ENCODE data around the gene ETFBKMT.
"Not testable (repeated sequence)": the region's sequence is repeated elsewhere in the genome, so short reads cannot be mapped to it uniquely, and the experiment has no call there.

Gene ETFBKMT

GRCh38 chr12:31664038-31664437, 4.5 kb downstream of the ETFBKMT start:
- no peak for DNase-seq (ENCODE audit: low read depth, low spot score)
- TF ChIP-seq, protein P1, sequence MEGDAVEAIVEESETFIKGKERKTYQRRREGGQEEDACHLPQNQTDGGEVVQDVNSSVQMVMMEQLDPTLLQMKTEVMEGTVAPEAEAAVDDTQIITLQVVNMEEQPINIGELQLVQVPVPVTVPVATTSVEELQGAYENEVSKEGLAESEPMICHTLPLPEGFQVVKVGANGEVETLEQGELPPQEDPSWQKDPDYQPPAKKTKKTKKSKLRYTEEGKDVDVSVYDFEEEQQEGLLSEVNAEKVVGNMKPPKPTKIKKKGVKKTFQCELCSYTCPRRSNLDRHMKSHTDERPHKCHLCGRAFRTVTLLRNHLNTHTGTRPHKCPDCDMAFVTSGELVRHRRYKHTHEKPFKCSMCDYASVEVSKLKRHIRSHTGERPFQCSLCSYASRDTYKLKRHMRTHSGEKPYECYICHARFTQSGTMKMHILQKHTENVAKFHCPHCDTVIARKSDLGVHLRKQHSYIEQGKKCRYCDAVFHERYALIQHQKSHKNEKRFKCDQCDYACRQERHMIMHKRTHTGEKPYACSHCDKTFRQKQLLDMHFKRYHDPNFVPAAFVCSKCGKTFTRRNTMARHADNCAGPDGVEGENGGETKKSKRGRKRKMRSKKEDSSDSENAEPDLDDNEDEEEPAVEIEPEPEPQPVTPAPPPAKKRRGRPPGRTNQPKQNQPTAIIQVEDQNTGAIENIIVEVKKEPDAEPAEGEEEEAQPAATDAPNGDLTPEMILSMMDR (IDR thresholded peaks at IDR 0.05; ENCODE audit: low read depth, low read length): no peak
- in situ Hi-C loops (cut with HindIII; ENCODE audit: low sequenced_read_pairs): no loop called here
- no peak overlapping the region for H3K4me3 ChIP-seq (ENCODE audit: low read depth, low read length)

DNA sequence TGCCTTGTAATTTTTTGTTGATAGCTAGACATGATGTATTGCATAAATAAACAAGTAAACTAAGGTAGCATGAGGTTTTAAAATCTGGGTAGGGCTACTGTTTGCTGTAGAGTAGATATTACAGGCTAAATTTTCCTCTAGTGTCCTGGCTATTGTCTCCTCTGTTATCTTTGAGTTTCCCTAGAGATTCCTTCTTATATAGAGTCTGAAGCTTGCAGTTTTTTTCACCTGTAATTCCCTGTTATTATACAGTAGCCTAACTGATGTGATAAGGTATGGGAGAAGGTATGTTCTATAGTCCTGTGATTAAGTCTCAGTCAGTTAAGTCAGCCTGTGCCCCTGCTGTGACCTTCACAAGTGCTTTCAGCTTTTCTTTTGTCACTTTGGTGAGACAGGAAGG, 9.5 kb downstream of the ETFBKMT start:
- in situ Hi-C loops (cut with HindIII; ENCODE audit: low sequenced_read_pairs): no loop called here
- DNase-seq (ENCODE audit: low read depth, low spot score): no peak
- TF ChIP-seq, protein P1 (IDR thresholded peaks at IDR 0.05; ENCODE audit: low read depth, low read length): no peak
- no peak overlapping the region for H3K4me3 ChIP-seq (ENCODE audit: low read depth, low read length)

- H3K4me3 ChIP-seq (ENCODE audit: low read depth, low read length); DNase-seq (ENCODE audit: low read depth, low spot score); in situ Hi-C loops (cut with HindIII; ENCODE audit: low sequenced_read_pairs): not testable (repeated sequence)
Observed at GRCh38 chr12:31669582-31669981, 10.1 kb downstream of the ETFBKMT start.

DNA sequence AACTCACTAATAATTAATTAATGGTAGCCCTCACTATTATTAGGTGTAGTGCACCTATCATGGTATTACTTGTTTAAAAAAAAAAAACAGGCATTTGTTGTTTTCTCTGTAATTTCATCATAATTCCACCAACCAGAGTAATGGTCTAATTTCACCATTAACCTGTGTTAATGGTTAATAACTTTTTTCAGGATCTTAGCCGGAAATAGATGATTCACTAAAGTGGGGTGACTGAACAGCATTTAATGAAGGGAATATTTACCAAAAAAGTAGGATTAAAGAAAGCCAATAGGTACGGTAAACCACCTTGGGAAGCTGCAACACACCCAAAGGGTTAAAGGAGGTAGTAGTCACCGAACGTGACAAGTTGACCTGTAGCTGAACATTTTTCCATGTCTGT, 13.0 kb downstream of the ETFBKMT start:
- TF ChIP-seq, protein P1 (IDR thresholded peaks at IDR 0.05; ENCODE audit: low read depth, low read length): no peak
- no peak overlapping the region for H3K4me3 ChIP-seq (ENCODE audit: low read depth, low read length)
- in situ Hi-C loops (cut with HindIII; ENCODE audit: low sequenced_read_pairs): no loop called here
- no peak for DNase-seq (ENCODE audit: low read depth, low spot score)

GRCh38 chr12:31682136-31682962, 22.9 kb downstream of the ETFBKMT start:
- TF ChIP-seq, protein P1 (IDR thresholded peaks at IDR 0.05; ENCODE audit: low read depth, low read length): peak; percentile 71
- in situ Hi-C loops (cut with HindIII; ENCODE audit: low sequenced_read_pairs): no loop called here
- no peak overlapping the region for H3K4me3 ChIP-seq (ENCODE audit: low read depth, low read length)
- peak; percentile 86 for DNase-seq (ENCODE audit: low read depth, low spot score)

DNA sequence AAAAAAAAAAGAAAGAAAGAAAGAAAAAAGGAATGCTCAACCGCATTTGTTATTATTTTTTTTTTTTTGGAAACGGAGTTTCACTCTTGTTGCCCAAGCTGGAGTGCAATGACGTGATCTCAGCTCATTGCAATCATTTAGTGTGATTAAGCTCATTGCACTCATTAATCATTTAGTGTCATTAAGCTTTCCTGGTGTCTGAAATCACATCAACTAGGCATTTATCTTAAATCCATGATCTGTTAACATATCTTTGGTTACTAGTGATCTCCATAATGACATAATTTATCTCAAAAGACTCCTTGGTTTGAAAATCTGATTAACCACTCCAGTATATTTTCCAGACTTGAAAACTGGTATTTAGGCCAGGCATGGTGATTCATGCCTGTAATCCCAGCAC, 26.3 kb downstream of the ETFBKMT start:
- TF ChIP-seq, protein P1 (IDR thresholded peaks at IDR 0.05; ENCODE audit: low read depth, low read length): no peak
- H3K4me3 ChIP-seq (ENCODE audit: low read depth, low read length): no peak overlapping the region
- no peak for DNase-seq (ENCODE audit: low read depth, low spot score)
- in situ Hi-C loops (cut with HindIII; ENCODE audit: low sequenced_read_pairs): no loop called here

DNA sequence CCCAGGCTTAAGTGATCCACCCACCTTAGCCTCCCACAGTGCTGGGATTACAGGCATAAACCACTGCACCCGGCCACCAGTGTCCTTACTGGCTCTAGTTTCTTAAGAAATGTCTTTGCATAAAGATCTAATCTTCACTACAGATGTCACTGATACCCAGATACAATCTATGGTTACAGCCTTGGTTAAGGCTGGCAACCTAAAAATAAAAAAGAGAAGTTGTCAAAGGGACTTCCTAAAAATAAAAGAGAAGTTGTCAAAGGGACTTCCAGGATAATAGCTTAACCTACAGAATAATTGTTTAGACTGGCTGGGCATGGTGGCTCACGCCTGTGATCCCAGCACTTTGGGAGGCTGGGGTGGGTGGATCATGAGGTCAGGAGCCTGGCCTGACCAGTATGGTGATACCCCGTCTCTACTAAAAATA, 27.6 kb downstream of the ETFBKMT start:
- H3K4me3 ChIP-seq (ENCODE audit: low read depth, low read length): no peak overlapping the region
- TF ChIP-seq, protein P1 (IDR thresholded peaks at IDR 0.05; ENCODE audit: low read depth, low read length): no peak
- no peak for DNase-seq (ENCODE audit: low read depth, low spot score)
- in situ Hi-C loops (cut with HindIII; ENCODE audit: low sequenced_read_pairs): no loop called here

GRCh38 chr12:31689921-31690320, 30.4 kb downstream of the ETFBKMT start:
- in situ Hi-C loops (cut with HindIII; ENCODE audit: low sequenced_read_pairs): not testable (repeated sequence)

More at GRCh38 chr12:31689921-31690320, 30.4 kb downstream of the ETFBKMT start:
- not testable (repeated sequence) for H3K4me3 ChIP-seq (ENCODE audit: low read depth, low read length); DNase-seq (ENCODE audit: low read depth, low spot score)

Measured in astrocyte of the spinal cord (primary cell).